NCI-H2196 treated with DMSO at 0.1 percent for 48 hours (cell line): ENCODE results near the gene NHSL1.

Experiments used
- DNase-seq: peaks from one replicate; lab custom pipeline; 2025; ENCODE audit not compliant: unreplicated experiment; lab: John Stamatoyannopoulos, UW

NHSL1 gene

DNA sequence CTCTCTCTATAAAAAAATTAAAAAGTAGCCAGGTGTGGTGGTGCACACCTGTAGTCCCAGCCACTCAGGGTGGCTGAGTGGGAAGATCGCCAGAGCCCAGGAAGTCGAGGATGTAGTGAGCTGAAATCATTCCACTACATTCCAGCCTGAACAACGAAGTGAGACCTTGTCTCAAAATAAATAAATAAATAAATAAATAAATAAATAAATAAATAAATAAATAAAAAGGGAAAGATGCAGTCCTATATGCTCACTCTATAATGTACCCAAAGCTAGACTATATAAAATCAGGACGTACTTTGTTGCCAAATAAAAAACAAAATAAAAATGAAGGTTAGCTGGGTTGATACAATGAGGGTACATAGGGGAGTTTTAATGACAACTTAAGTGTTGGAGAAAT is 26.1 kb upstream of the NHSL1 start:
- DNase-seq: no peak

DNA sequence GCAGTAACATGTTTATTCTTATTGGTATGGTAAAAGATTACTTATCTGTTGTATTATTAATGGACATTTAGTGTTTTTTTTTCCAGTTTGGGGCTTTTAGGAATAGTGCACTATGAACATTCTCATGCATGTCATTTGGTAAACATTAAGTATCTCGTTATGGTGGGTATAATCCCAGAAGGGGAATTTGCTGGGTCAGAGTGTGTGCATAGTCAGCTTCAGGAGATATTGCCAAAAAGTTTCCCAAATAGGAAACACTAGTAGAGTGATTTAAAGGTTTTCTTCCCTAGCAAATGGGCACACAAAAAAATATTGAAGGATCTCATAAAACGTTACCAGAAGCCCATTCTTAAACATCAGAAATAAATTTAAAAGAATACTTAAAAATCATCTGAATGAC is 25.2 kb upstream of the NHSL1 start:
- DNase-seq: no peak

DNA sequence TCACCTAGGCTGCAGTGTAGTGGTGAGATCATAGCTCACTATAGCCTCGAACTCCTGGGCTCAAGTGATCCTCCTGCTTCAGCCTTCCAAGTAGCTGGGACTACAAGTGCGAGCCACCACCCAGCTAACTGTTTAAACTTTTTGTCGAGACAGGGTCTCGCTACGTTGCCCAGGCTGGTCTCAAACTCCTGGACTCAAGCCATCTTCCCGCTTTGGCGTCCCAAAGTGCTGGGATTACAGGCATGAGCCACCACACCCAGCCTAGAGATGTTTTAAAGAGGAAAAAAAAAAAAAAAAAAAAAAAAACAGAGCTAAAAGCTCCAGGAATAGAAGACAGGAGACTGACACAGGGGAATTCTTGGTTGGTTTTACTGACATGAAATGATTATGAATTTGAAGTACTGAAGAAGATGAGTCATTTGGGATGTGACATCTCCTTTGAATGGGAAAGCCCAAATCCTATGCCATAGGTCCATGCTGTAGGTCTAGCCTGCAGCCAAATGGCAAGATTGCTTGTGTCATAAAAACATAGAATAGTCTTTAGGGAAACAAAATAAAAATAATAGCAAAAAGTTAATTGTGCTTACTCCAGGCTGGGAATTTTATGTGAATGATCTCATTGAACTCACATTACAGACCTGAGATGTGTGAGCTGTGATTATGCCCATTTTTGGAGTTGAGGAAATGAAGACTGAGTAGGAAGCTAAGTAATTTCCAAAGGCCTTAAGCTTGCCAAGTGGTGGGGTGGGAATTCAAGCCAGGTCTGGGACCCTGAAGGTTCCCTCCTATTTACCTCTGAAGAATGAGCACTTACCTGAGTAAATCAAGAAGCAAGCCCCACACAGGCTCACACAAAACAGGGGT is 24.3 kb upstream of the NHSL1 start:
- no peak for DNase-seq

DNA sequence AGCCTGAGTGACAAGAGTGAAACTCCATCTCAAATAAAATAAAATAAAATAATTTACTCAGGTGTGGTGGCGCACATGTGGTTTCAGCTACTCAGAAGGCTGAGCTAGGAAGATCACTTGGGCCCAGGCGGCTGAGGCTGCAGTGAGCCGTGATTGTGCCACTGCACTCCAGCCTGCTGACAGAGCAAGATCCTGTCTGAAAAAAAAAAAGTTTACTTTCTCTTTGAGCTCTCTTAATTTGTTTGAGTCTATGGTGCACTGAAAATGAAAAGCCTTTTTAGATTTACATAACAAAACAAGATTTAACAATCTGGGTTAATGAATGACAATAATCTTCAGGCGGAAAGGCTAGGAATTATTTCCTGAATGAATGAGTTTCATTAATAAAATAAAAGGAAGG is 23.3 kb upstream of the NHSL1 start:
- DNase-seq: no peak

DNA sequence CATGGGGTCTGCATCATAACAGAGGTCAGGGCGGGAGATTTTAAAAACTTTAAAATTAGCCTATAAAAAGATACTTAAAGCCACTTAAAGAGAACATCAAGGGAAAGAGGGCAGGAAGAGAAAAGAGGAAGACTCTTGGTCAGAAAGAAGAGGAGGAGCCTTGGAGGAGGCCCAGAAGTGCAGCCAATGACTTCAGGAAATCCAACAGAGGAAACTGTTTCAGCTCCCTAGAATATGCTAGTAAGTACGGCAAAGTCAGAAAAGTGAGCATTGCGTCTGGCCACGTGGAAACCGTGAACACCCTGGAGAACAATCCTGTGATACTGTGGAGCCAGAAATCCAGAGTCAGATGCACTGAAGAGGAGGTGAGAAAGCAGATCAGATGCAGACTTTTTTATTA is 22.5 kb upstream of the NHSL1 start:
- no peak for DNase-seq

DNA sequence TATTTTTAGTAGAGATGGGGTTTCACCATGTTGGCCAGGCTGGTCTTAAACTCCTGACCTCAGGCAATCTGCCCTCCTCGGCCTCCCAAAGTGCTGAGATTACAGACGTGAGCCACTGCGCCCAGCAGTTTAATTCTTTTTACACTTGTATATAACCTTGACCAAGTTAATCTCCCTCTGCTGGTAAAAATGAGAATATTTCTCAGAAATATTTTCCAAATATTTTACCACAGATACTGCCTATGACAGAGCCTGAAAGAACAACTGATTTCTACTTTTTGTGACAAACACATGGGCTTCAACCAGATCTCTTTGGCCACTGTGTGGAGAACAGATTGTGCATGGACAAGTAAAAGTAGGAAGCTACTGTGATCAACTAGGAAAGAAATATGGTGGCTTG is 21.2 kb upstream of the NHSL1 start:
- no peak for DNase-seq

DNA sequence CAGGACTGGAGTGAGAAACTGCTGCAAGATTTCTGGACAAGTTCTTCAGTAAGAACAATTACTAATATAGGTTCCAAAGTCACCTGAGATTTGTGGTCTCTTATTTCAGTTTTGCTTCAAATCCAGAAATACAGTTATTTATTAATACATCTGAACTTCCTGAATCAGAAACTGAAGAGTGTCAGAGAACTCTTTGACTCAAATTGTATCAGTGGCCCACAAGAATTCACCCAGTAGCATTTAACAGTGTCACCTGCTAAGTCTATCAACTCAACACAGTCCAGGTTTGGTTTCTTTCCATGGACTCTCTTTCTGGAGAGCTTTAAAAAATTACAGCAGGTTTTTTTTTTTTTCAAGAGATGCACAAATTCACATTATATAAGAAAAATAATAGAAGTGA is 18.8 kb upstream of the NHSL1 start:
- no peak for DNase-seq

DNA sequence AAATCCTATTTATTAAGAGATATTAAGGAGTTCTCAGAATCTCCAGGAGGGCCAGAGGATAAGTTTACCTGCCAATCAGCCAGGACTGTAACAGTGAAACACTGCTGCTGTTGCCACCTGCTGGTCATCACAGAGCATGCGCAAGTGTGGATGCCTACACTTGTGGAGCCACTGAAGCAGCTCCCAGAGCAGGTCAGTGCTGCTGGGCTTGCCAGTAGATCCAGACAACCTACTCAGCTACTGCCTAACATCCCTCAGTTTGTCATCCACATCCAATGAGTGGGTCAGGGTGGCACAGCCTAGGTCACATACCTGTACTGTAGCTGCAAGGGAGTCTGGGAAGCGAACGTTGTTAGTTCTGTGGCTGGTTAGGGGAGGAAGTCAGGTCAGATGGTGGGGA is 18.3 kb upstream of the NHSL1 start:
- DNase-seq: no peak

DNA sequence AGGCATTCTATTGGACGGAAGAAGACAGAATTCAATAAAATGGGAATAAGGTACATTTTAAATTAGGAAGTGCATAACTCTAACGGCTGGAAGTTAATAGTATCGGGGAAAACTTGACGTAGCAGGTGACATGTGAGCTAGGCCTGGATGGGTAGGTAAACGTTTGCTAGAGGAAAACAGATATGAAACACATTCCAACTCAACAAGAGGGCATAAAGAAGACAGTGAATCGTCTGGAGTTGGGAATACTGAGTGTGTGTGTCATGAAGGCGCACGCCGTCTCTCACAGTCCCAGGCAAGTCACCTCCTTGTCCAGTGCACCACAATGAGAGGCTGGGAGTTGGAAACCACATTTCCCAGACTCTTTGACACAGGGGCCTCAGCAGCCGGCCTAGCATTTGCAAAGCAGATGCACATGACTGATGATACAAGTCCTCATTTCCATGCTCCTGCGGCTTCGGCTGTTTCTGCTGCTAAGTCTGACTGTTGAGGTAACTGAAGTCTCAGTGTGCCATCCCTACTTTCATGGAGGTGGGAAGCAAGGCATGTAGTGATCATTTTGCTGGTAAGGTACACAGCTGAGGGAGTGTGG is 16.5 kb upstream of the NHSL1 start:
- DNase-seq: no peak

DNA sequence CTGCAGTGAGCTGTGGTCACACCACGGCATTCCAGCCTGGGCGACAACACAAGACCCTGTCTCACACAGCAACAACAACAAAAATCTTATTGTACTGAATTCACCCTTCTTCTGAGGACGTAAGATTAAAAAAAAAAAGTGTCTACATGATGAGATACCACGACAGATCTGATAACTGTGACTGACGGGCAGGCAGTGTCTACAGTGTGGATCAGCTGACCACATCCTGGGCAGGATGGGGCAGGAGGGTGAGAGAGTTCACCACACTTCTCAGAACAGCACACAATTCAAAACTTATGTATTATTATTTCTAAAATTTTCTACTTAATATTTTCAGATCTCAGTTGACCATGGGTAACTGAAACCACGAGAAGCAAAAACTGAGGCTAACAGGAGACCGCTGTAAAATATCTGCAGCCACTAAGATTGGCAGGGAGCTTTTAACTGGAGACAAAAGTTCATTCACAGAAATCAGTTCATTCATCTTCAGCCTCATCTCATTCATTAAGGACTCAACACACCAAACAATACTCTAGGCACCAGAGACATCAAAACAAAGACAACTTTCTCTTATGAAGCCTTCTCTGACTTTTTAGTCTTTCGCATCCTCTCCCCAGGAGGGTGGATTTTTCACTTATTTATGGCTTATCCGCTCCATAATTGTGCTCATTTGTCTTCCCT is 15.7 kb upstream of the NHSL1 start:
- DNase-seq: no peak

DNA sequence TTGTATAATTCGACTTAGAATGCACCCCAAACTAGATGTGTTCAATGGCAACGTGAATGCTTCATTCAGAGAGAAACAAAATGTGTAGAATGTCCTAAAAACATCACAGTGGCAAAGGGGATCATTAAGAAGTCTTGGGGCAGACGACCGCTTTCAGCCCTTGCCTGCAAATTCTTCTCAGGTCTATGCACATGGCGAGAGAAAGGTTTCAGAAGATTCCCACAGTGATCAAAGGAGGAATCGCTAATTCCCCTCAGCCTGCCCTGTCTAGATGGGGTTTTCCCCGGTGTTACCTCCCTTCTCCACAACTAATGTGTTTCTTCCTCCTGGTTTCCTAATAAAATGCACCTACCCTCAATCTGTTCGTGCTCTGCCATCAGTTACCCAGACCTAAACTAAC is 13.3 kb upstream of the NHSL1 start:
- DNase-seq: no peak

DNA sequence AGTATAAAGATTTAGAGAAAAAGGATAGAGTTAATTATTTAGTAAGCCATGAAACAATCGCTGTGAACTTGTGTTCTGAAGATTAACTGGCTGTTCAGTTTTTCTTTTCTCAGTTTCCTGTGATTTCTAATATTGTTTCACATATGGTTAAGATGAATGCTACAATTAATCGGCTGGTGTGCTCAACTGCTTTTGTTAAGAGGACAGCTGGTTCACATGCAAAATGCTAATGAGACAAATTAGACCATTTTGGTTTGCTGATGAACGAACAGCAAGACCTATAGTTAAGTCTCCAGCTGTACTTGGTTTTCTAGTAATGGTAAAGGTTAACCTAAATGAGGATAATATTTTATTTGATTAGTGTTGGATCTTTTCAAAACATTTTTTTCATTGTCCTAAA is 10.8 kb upstream of the NHSL1 start:
- no peak for DNase-seq

DNA sequence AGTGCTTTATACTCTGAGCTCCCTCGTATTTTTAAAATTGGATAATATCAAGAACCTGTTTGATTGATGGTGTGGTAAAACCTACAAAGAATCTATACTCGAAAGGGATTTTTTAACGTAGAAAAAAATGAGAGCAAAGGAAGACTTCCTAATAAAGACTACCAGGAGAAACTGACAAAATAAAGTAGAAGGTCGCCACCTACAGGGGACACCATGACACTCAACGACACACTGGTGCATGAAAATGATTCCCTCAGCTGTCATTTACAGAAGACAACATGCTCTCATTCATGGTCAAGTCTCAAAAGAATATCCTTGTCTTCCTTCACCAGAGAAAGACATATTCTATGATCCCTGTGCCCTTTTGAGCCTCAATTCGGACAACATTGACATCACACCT is 10.1 kb upstream of the NHSL1 start:
- DNase-seq: no peak

DNA sequence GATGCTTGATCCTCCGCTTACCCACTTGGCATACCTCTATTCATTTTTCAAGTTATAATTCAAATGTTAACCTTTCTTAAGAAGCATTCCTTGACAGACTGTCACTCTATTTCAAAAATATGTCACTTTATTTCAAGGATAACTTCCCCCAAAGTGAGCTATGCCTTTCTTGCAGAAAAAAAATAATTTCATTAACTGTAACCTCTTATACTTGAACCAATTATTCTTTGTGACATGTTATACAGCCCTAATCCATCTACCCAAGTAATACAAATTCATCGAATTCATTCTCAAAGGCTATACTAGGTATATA is 9.3 kb upstream of the NHSL1 start:
- no peak for DNase-seq

DNA sequence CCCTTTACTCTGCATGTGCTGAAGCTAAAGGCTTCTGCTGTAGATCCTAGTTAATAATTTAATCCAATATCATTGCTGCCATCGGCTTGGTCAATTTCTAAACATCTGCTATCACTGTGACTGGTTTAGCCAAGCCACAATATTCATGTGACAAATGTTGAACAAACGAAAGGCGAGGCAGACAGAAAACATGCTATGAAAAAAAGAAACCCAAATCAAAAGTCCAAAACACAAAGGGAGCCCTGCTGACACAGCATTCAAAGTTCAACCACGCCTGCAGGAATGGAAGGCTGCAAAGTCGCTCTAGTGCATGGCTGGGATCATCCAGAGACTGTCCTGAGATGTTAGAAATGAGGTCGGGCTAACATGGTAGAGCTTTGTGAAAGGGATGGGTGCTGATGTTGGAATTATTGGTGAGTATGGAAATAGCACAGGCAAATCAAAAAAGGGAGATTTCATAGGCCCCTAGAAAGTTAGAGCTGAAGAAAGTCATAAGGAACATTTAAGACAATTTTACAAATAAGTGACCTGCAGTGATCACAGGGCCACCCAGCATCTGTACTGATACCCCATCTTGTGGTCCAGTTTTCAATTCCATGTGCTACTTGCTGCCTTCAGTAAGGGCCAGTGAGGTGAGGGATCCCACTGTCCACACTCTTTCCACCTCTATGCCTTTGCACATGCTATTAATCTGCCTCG is 8.8 kb upstream of the NHSL1 start:
- no peak for DNase-seq

DNA sequence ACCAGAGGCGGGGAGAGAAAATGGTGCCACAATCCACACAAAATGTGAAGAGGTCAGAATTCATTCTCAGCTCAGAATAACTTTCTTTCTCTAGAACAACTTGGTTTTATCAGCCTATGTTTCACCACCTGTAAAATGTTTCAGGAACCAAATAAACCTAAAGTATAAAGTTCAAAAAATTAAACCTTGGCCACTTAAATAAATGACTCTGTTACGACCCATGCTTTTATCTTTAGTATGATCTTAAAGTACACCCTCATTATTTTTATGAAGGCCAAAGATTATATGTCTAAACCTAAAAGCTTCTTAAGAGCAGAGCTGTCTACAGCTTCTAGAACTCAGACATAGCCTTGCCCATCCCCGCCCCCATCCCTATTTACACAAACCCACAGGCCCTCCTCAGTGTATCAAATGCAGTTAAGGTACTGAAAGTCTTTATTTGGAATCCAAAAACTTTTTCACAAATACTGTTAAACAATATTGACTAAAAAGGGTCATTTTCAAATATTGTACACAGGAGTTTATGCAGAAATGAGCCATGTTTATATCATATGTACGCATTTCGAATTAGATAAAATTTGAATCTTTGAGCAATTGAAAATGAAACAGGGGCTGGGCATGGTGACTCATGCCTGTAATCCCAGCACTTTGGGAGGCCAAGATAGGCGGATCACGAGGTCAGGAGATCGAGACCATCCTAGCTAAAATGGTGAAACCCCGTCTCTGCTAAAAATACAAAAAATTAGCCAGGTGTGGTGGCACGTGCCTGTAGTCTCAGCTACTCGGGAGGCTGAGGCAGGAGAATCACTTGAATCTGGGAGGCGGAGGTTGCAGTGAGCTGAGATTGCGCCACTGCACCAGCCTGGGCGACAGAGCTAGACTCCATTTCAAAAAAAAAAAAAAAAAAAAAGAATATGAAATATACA is 5.7 kb upstream of the NHSL1 start:
- no peak for DNase-seq

DNA sequence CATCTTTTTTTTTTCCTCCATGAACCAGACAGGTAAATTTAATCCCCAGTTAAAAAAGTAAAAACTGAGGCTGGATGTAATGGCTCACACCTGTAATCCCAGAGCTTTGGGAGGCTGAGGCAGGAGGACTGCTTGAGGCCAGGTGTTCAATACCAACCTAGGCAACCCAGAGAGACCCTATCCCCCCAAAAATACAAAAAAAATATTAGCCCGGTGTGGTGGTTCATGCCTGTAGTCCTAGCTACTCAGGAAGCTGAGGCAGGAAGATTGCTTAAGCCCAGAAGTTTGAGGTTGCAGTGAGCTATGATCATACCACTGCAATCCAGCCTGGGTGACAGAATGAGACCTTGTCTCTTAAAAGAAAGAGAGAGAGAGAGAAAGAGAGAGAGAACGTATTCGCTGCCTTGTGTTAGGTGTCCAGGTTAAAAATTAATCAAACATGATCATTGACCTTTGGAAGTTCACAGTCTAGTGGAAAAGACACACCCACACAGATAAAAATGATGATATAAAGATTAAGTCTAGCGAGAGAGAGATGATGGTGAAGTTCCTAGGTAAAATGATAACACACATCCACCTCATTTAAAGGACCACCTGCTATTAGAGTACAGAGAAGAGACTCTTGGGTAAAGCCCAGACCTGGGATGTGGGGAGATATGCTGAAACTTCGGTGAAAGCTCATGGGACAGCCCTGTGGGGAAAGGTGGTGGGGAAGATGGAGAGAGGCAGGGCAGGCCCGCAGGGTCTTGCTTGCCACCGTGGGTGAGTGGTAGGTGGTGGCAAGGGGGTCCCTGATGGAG is 4.8 kb upstream of the NHSL1 start:
- DNase-seq: no peak

DNA sequence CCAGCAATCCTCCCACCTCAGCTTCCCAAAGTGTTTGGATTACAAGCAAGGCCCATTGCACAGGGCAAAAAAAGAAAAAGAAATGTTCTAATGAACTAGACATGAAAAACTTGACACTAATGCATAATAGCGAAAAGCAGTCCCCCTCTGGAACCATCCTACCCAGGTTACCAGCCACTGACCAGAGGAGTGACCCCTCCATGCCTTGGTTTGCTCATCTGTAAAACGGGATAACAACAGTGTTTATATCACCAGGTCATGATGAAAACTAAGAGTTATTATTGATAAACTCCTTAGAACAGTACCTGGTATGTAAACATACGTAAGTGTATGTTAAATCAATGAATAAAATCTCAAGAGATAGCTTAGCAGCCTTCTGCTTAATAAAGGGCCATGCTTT is 3.3 kb upstream of the NHSL1 start:
- DNase-seq: no peak

DNA sequence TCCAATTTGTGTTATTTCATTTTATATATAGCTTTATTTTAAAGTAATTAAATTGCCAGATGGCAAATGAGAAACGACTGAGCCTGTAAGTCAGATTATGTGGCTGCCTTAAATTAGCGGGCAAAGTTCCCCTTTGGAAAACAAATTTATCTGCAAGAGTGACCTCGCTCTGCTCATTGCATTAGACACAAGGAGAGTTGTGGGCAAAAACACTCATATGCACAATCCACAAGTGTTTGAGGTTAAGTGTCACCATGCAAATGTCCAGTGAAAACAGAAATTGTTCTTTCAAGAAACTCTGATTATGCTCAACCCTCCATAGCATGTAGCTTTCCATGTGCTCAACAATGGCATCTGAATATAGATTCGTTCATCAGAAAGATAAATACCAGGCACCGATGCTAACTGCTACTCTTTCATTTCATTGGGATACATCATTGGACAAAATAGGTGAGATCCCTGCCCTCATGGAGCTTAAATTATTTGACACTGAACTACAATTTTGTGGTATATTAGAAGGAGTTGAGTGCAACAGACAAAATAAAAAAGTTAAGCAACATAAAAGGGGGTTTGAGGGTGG is 1.7 kb upstream of the NHSL1 start:
- no peak for DNase-seq
